PFSK-1 (cell line): ENCODE measurements around the gene FARS2.

Experiments
- FOXP2 ChIP-seq: optimal IDR thresholded peaks from 2 replicates; pipeline ENCODE3; 2011; ENCODE audit warnings: borderline replicate concordance, control low read depth, inconsistent platforms; ENCODE audit not compliant: insufficient read depth; ENCODE audit errors: extremely low read length, extremely low read depth
- POLR2AphosphoS5 ChIP-seq: IDR thresholded peaks from 2 replicates; pipeline ENCODE4 v1.6.1; 2012; ENCODE audit warnings: low read depth, mild to moderate bottlenecking, control low read depth, low read length, moderate library complexity
- SIN3A ChIP-seq: IDR thresholded peaks from 2 replicates; pipeline ENCODE4 v1.6.1; 2012; ENCODE audit warnings: mild to moderate bottlenecking, low read length, moderate library complexity, borderline replicate concordance; ENCODE audit not compliant: insufficient read depth
- TAF1 ChIP-seq: IDR thresholded peaks from 2 replicates; pipeline ENCODE4 v1.6.1; 2012; ENCODE audit warnings: low read length, control low read depth, borderline replicate concordance; ENCODE audit not compliant: insufficient read depth
- TF ChIP-seq, protein P1 (sequence below), 2 experiments: IDR thresholded peaks; 2 replicates each; pipeline versions ENCODE4 v1.6.1 to v1.8.0; 2011 to 2012; ENCODE audit warnings: low read depth in 2 of 2, low read length in 2 of 2, control low read depth in 1 of 2, inconsistent platforms in 1 of 2, mild to moderate bottlenecking in 1 of 2, moderate library complexity in 1 of 2; ENCODE audit not compliant: insufficient read depth in 1 of 2

FARS2 gene

GRCh38 chr6:5638666-5639065 is 377.4 kb downstream of the FARS2 start:
- TF ChIP-seq, protein P1, sequence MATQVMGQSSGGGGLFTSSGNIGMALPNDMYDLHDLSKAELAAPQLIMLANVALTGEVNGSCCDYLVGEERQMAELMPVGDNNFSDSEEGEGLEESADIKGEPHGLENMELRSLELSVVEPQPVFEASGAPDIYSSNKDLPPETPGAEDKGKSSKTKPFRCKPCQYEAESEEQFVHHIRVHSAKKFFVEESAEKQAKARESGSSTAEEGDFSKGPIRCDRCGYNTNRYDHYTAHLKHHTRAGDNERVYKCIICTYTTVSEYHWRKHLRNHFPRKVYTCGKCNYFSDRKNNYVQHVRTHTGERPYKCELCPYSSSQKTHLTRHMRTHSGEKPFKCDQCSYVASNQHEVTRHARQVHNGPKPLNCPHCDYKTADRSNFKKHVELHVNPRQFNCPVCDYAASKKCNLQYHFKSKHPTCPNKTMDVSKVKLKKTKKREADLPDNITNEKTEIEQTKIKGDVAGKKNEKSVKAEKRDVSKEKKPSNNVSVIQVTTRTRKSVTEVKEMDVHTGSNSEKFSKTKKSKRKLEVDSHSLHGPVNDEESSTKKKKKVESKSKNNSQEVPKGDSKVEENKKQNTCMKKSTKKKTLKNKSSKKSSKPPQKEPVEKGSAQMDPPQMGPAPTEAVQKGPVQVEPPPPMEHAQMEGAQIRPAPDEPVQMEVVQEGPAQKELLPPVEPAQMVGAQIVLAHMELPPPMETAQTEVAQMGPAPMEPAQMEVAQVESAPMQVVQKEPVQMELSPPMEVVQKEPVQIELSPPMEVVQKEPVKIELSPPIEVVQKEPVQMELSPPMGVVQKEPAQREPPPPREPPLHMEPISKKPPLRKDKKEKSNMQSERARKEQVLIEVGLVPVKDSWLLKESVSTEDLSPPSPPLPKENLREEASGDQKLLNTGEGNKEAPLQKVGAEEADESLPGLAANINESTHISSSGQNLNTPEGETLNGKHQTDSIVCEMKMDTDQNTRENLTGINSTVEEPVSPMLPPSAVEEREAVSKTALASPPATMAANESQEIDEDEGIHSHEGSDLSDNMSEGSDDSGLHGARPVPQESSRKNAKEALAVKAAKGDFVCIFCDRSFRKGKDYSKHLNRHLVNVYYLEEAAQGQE (IDR thresholded peaks at IDR 0.05; ENCODE audit: insufficient read depth in 1 of 2, low read depth in 2 of 2, low read length in 2 of 2), result no peak
- TF ChIP-seq SIN3A (no peak), FOXP2 (no peak), TAF1 (no peak), POLR2AphosphoS5 (no peak)

DNA sequence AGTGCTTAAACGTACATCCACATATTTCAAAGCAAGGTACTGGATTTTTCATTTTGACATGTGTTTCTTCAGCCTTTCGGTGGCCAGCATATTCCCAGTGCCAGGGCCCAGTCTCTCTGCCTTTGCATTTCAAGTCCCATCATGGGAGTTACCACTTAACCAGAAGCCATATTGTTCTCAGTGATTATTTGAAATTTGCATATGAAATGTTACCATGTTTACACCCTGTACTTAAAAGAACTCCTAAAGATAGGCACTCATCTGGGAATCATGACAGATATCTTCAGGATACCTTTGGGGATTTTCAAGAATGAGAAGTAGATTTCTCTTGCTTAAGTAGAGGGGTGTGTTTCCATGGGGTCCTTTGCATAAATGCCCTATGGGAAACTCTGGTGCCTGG is 377.9 kb downstream of the FARS2 start:
- TF ChIP-seq POLR2AphosphoS5 (no peak), TAF1 (no peak), SIN3A (no peak), FOXP2 (no peak)
- TF ChIP-seq, protein P1 (IDR thresholded peaks at IDR 0.05; ENCODE audit: insufficient read depth in 1 of 2, low read depth in 2 of 2, low read length in 2 of 2), result no peak

DNA sequence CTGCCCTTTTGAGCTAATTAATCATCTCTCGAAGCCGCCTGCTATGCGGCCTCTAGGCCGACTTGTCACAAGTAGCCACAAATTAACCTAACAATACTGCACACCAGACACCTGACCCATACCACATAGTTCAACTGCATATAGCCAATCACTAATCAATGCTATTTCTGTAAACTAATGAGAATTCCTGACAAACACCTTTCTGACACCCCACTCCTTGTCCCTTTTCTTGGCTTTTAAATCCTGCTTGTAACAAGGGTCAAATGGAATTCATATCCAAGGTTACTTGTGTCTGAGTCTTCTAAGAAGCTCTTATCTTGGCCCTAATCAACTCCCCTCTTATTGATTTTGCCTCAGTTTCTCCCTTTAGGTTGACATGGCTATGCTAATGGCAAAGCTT is 379.3 kb downstream of the FARS2 start:
- TF ChIP-seq TAF1, result no peak
- TF ChIP-seq FOXP2, result no peak
- TF ChIP-seq POLR2AphosphoS5, result no peak
- TF ChIP-seq, protein P1 (IDR thresholded peaks at IDR 0.05; ENCODE audit: insufficient read depth in 1 of 2, low read depth in 2 of 2, low read length in 2 of 2), result no peak
- no peak for TF ChIP-seq SIN3A

GRCh38 chr6:5644523-5645185 is 383.3 kb downstream of the FARS2 start:
- TF ChIP-seq TAF1 (no peak), SIN3A (no peak), POLR2AphosphoS5 (no peak)
- TF ChIP-seq, protein P1 (IDR thresholded peaks at IDR 0.05; ENCODE audit: insufficient read depth in 1 of 2, low read depth in 2 of 2, low read length in 2 of 2), result no peak
